HG03432 (cell line): ENCODE results near the gene LMF1.
"Not testable (repeated sequence)": the region's sequence is repeated elsewhere in the genome, so short reads cannot be mapped to it uniquely, and the experiment has no call there.

Experiments used
- ATAC-seq: cut with Tn5 transposase; IDR thresholded peaks from one replicate; pipeline ENCODE4 v1.9.1; 2021; ENCODE audit warnings: mild to moderate bottlenecking, moderate library complexity; ENCODE audit not compliant: unreplicated experiment

LMF1 gene

DNA sequence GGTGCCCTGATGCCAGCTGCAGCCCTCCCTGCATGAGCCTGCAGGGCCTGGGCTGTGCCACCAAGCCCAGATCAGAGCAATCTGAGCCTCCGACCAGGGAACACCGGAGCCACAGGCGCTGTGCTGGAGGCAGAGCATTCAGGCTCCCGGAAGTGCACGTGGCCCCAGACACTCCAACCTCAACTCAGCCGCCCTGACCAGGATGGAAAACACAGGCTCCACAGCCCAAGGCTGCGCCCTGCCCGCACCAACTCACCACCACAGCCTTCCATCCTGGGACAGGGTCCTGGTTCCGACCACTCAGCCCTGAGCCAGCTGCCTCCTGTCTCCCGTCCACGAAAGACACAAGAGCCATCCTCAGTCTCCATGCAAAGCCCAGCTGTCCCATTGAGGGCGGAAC lies 18.5 kb downstream of the LMF1 start:
- ATAC-seq: no peak

DNA sequence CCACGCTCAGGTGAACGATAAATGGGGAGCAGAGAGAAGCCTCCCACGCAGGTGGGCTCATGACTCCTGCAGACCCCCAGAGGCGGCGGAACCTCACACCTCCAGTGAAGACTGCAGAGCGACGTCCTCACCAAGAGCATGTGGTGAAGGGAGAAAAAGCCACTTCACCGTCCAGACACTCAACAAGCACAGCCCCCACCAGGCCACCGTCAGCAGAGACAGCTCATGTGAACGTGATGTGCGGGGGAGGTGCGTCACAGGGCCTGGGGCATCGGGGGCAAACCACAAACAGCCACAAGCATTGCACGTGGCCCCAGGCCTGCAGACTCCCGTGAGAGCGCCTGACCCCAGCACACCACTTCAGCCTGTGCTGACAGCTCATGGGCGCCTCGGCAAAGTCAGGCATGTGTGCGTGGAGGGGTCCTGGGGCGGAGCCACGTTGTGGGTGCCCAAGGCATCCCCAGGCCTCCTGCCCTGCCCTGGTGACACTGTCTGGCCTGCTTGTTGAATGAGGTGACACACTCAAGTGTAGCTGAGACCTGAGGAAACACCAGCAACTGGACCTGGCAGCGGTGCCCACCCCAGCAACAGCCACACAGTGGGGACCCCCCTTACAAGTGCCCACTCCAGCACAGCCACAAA lies 19.0 kb downstream of the LMF1 start:
- ATAC-seq: no peak

DNA sequence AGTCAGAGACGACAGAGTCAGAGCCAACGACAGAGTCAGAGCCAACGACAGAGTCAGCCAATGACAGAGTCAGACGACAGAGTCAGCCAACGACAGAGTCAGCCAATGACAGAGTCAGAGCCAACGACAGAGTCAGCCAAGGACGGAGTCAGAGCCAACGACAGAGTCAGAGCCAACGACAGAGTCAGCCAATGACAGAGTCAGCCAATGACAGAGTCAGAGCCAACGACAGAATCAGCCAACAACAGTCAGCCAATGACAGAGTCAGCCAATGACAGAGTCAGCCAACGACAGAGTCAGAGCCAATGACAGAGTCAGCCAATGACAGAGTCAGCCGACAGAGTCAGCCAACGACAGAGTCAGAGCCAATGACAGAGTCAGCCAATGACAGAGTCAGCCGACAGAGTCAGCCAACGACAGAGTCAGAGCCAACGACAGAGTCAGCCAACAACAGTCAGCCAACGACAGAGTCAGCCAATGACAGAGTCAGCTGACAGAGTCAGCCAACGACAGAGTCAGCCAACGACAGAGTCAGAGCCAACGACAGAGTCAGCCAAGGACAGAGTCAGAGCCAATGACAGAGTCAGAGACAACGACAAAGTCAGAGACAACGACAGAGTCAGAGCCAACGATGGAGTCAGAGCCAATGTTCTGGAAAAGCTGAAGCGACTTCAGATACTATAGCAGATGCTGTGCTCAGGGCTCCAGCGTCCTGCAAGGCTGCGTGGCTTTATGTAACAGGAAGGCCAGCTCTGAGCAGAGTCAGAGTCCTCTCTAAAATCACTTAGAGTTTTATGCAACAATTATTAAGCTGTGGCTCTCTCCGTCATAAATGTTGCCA lies 19.8 kb downstream of the LMF1 start:
- not testable (repeated sequence) for ATAC-seq

DNA sequence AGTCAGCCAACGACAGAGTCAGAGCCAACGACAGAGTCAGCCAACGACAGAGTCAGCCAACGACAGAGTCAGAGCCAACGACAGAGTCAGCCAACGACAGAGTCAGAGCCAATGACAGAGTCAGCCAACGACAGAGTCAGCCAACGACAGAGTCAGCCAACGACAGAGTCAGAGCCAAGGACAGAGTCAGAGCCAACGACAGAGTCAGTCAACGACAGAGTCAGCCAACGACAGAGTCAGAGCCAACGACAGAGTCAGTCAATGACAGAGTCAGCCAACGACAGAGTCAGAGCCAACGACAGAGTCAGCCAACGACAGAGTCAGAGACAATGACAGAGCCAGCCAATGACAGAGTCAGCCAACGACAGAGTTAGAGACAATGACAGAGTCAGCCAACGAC lies 22.0 kb downstream of the LMF1 start:
- not testable (repeated sequence) for ATAC-seq

DNA sequence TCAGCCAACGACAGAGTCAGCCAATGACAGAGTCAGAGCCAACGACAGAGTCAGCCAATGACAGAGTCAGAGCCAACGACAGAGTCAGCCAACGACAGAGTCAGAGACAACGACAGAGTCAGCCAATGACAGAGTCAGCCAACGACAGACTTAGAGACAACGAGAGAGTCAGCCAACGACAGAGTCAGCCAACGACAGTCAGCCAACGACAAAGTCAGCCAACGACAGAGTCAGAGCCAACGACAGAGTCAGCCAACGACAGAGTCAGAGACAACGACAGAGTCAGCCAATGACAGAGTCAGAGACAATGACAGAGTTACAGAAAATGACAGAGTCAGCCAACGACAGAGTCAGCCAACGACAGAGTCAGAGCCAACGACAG lies 22.9 kb downstream of the LMF1 start:
- ATAC-seq: not testable (repeated sequence)

DNA sequence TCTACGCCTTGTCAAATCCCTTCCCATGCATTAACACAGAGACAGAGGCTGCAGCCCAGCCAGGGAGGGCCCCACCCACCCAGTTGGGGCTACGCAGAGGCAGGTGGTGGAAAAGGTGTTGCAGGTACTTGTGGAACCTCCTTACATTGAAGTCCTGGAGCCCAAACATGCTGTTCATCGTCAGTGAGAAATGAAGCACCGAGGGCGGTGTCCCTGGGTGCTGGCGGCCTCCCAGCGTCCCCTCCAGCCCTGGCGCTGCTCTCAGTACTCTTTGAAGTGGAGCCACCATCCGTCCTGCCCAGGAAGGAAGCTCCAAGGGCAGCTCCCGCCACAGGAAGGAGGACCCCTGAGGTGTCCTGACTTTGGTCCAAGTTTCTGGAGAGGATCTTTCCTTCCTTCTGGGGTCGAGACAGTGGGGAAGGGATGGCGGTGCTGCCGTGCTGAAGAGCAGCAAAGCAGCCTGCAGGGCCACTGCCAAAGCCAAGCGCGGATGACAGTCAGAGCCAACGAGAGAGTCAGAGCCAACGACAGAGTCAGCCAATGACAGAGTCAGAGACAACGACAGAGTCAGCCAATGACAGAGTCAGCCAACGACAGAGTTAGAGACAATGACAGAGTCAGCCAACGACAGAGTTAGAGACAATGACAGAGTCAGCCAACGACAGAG lies 23.4 kb downstream of the LMF1 start:
- ATAC-seq: no peak

DNA sequence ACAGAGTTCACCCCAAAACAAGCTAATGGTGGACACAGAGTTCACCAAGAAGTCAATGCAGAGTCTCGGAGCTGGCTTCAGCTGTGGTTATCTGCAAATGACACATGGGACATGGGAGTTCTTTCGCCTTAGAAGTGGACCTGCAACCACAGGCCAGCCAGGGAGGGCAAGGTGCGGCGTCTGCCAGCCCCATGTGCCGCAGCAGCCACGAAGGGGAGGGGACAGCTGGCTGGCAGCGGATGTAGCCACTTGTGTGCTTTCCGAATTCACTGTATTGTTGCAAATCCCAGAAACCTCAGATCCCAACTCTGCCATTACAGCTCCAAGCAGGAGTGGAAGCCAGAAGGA lies 24.8 kb downstream of the LMF1 start:
- ATAC-seq: no peak

DNA sequence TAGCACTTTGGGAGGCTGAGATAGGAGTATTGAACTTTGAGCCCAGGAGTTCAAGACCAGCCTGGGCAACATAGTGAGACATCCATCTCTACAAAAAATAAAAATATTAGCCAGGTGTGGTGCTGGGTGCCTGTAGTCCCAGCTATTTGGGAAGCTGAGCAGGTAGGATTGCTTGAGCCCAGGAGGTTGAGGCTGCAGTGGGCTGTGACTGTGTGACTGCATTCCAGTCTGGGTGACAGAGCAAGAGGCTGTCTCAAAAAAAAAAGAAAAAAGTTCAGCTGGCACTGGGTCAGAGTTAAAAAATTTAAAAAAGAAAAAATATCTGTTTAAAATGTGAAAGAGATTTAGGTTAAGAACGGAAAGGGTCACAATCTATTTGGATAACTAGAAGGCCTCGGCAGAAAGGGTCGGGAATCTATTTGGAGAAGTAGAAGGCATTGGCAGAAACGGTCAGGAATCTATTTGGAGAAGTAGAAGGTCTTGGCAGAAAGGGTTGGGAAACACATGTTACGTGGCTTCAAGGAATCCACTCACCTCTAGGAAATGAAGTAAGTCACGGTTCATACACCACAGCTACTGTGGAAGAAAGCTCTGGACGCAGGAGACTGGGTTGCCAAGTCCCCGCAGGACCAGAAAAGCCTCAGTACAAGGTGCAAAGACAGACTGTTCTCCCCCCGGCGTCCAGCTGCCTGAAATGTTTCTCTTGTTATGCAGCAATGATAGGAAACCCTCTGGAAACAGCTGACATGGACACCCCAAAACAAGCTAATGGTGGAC lies 25.3 kb downstream of the LMF1 start:
- ATAC-seq: no peak

DNA sequence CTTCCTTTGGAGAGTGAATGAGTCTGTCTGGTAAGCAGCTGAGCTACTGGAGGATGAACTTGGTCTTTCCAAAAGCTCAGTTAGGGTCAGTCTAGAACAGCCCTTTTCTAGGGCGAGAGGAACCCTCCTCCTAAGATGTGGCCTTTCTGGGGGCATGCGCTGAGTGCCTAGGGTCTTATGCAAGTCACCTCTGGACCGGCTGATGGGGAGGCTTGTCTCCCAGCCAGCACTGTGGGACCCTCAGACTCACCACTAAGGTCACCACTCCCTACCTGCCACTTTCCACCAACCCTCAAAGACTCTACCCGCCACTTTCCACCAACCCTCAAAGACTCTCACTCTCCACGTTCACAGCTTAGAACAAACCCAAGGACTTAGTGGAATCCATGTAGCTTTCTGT lies 26.8 kb downstream of the LMF1 start:
- ATAC-seq: no peak

DNA sequence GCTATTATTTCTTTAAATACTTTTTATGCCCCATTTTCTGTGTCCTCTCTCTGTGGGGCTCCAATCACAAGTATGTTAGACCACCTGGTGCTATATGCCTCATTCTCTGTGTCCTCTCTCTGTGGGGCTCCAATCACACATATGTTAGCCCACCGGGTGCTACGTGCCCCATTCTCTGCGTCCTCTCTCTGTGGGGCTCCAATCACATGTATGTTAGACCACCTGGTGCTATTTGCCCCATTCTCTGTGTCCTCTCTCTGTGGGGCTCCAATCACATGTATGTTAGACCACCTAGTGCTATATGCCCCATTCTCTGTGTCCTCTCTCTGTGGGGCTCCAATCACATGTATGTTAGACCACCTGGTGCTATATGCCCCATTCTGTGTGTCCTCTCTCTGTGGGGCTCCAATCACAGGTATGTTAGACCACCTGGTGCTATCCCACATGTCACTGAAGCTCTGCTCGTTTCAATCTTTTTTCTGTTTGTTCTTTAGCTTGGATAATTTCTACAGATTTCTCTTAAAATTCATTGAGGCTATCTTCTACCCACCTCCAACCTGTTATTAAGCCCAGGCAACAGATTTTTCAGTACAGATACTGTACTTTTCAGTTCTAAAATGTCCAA lies 28.2 kb downstream of the LMF1 start:
- ATAC-seq: no peak

DNA sequence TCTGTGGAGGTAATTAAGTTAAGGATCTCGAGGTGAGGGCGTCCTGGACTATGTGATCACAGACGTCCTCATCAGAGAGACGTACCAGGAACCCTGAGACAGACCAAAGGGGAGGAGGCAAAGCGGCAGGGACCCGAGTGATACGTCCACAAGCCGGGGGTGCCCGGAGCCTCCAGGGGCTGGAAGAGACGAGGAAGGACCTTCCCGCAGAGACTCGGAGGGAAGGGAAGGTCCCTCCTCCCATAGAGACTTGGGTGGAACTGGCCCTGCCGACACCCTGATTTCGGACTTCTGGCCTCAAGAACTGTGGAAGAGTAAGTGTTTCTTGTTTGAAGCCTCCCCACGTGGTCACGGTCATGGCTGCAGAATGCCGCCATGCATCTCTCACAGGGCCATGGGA lies 30.8 kb downstream of the LMF1 start:
- ATAC-seq: no peak

DNA sequence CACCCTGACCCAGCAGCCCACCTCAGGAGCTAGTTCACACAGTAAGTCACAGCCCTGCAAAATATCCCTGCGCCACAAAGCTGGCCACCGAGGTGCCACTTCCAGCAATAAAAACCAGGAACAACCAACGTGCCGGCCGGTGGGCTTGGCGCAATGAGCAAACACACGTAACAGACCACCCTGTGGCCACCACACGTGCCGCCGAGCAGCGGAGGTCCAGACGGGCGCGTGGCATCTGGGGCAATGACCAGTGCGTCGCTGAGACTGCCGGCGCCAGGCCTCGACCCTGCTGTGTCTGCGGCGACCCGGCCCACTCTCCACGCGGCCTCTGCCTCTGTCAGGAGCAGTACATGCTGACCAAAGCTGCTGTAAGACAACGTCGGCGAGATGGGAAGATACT lies 31.5 kb downstream of the LMF1 start:
- no peak for ATAC-seq

DNA sequence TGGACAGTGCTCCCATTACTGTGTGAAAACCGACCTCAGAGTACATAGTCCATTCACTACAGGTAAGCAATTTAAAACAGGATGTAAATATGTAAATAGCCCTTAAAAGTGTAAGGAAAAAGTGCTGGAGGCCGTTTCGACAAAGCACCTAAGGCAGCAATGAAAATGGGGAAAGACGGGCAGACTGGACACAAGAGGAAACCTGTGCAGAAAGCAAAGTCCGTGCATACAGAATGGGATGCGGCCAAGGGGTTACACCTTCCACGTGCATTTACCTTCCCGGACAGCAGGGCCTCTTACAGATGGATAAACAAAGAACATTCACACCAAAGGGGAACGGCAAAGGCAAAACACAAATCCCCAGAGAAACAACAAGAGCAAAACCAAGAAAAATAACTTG lies 32.0 kb downstream of the LMF1 start:
- ATAC-seq: no peak

DNA sequence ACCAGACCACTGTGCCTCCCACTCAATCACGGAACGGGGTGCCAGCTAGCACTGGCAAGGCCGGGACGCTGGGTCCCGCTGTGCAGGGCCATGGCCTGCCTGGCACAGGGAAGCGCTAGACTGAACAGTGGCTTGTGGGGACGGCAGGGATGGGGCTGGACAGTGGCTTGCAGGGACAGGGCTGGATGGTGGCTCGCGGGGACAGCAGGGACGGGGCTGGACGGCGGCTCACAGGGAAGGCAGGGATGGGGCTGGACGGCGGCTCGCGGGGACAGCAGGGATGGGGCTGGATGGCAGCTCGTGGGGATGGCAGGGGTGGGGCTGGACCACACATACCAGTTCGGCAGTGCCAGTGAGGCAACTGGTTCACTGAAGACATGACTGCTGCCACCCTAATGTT lies 32.6 kb downstream of the LMF1 start:
- no peak for ATAC-seq

DNA sequence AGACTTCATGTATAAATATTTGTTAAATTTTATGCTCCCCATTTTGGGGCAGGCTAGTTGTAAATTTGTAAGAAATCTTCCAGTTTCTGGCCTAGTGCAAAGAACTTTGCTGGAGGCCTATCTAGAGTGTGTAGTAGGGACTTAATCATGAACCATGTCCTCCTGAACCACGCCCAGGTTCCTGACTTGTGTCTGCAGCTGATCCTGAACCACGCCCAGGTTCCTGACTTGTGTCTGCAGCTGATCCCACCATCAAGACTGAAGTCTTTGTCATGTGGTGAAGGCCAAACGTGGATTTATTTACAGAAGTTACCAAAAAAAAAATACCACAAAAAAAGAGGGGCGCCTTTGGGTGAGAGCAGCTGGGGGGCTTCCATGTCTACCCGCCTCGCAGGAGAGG lies 33.1 kb downstream of the LMF1 start:
- no peak for ATAC-seq

DNA sequence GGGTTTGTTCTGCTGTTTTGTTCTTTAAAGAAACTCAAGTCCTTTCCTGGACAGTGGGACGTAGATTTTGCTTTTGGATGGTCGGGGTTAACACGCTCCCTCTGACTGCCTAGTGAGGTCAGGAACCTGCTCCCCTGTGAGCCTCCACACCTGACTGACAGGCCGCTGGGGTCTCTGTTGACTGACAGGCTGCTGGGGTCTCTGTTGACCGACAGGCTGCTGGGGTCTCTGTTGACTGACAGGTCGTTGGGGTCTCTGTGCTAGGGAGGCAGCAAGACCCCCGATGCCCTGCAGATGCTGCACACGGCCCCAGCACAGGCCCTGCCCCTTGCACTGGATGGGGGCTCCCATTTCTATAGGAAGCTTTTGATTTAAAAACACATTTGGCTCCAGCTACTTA lies 33.5 kb downstream of the LMF1 start:
- no peak for ATAC-seq

DNA sequence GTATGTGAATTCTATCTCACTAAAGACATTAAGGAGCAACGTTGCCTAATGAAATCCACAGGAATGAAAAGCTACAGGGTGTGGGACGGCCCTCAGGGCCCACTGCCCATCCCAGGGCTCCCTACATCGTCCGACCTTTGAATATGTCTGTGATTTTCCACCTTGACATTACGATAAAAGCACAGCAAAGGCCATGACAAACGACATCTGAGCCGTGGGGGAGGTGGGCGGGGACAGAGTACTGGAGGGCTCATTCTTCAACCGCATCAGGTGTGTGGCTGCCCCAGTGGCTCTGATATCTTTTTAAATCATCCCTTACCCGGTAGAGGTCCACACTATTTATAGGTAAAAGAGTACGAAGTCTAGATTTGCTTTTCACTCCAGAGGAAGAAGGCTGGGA lies 35.1 kb downstream of the LMF1 start:
- ATAC-seq: no peak

DNA sequence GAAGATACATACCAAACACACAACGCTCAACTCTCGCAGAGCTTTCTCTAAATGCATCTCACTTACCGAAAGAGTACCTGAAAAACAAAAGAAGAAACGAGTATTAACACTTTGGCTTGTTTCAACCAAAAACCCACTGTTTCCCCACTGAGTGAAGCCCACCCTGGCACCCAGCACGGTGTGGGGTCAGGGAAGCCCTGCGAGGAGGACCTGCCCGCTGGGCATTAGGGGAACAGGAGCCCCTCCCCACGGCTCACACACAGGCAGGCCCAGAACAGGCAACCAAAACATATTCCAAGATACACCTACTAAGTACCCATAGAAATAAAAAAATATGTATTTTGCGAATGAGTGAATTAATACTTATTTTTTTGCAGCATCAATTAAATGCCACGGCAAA lies 36.6 kb downstream of the LMF1 start:
- no peak for ATAC-seq

DNA sequence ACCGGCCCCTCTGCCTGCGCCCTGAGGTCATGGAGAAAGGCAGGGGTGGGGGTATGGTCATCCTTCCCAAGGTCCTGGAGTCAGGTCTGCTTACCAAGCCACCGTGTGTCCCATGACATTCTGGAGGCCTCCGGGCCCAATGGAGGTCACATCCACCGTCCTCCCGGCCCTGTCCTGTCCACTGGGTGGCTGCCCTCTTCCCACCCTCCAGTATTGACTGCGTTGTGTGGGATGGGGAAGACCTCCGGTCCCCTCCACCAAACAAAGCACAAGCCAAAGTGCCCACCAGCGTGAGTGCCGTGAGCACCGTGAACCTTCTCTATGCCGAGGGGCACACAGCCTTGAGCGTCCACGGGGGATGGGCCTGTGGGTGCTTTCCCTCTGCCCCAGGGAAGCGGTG lies 37.2 kb downstream of the LMF1 start:
- ATAC-seq: no peak

DNA sequence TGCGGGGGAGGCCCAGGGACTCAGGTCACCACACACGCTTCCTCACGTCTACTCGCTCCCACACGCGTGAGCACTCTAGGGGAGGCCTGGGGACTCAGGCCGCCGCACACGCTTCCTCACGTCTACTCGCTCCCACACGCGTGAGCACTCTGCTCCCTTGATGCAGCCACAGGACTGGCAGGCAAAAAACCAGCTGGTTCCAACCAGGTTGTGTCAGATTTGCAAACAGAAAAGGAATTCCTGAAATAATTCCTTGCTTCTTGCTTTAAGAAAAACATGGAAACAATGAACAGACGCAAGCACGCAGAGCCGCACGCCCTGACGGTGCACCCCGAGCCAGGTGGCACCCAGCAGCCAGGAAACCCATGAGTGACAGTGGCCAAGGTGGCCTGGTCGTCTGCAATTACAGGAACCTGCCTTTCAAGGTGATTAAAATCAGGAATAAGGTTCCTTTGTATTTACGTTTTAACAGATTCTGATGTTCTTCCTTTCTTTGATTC lies 37.9 kb downstream of the LMF1 start:
- ATAC-seq: no peak
